IPS-20b (cell line): Measurements from ENCODE around the gene GCN1.
"Not testable (repeated sequence)": the region's sequence is repeated elsewhere in the genome, so short reads cannot be mapped to it uniquely, and the experiment has no call there.

ENCODE experiments used
- H3K27ac ChIP-seq: one replicate; pipeline ENCODE4 v1.5.1; 2013; ENCODE audit warnings: low read length
- H3K27me3 ChIP-seq: 2 replicates; pipeline ENCODE4 v1.6.1; 2013; ENCODE audit warnings: mild to moderate bottlenecking, low read length, inconsistent platforms; ENCODE audit not compliant: insufficient read depth
- H3K36me3 ChIP-seq: 2 replicates; pipeline ENCODE4 v1.6.1; 2013; ENCODE audit warnings: low read depth, mild to moderate bottlenecking, inconsistent platforms, low read length, moderate library complexity; ENCODE audit not compliant: insufficient read depth
- H3K4me1 ChIP-seq: 2 replicates; pipeline ENCODE4 v1.6.1; 2013; ENCODE audit warnings: mild to moderate bottlenecking, control low read depth, inconsistent platforms, low read length, moderate library complexity; ENCODE audit not compliant: insufficient read depth
- H3K4me3 ChIP-seq: 2 replicates; pipeline ENCODE4 v1.5.1; 2013; ENCODE audit warnings: mild to moderate bottlenecking, low read length, inconsistent platforms
- H3K9ac ChIP-seq: 2 replicates; pipeline ENCODE4 v1.6.1; 2013; ENCODE audit warnings: low read depth, mild to moderate bottlenecking, inconsistent platforms, low read length, moderate library complexity
- H3K9me3 ChIP-seq: 2 replicates; pipeline ENCODE4 v1.6.1; 2013; ENCODE audit warnings: mild to moderate bottlenecking, low read depth, low read length, inconsistent platforms; ENCODE audit not compliant: insufficient read depth

Gene GCN1

DNA sequence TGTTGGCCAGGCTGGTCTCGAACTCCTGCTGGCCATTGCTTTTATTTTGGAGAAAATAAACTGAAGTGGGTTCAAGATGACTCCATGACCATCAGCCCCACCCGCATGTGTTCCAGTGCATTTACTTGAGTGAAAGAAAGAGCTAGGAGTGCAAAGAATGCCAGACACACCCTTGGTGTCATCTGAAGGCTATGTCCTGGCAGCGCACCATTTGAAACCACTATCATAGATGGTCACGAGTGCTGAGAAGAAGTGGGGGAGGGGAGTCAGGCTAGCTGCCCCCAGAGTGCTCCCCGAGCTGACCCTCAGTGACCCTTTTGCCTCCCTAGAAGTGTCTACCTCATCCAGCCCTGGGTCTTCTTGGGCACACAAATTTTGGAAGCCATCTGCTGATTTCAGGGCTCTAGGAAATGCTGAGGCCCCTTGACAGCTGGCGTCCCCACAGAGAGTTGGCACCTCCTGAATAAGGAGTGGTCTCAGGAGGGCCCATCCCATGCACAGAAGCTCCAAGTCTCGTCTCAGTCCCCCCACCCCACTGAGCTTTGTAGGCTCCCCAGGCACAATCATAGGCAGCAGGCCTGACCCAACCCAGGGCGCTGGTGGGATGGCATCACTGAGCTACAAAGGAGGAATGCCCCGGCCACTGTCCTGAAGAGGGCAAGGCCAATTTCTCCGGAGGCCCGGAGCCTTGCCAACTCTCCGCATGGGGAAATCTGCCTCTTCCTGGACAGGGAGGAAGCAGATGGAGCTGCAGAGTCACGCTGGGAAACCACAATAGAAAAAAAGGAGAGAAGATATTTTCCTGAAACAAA is 43.1 kb upstream of the GCN1 start:
- no peak overlapping the region for H3K9ac ChIP-seq
- H3K4me1 ChIP-seq = peaks cover 37% of the 10 kb centered on the region
- no peak overlapping the region for H3K27ac ChIP-seq

DNA sequence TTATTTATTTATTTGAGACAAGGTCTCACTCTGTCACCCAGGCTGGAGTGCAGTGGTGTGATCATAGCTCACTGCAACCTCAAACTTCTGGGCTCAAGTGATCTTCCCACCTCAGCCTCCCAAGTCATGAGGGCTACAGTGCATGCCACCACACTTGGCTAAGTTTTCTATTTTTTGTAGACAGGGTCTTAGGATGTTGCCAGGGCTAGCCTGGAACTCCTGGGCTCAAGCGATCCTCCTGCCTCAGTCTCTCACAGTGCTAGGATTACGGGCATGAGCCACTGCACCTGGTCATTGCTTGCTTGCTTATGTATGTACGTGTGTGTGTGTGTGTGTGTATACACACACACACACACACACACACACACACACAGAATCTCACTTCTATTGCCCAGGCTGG is 42.3 kb upstream of the GCN1 start:
- not testable (repeated sequence) for H3K4me3 ChIP-seq, H3K9me3 ChIP-seq, H3K9ac ChIP-seq, H3K27ac ChIP-seq, H3K36me3 ChIP-seq, H3K27me3 ChIP-seq
- H3K4me1 ChIP-seq = peaks cover 44% of the 10 kb centered on the region

More for the DNA sequence above, 43.1 kb upstream of the GCN1 start:
- Histone ChIP-seq H3K4me3 (no peak overlapping the region), H3K27me3 (no peaks in the 10 kb centered on the region), H3K9me3 (no peaks in the 10 kb centered on the region), H3K36me3 (no peaks in the 10 kb centered on the region)

DNA sequence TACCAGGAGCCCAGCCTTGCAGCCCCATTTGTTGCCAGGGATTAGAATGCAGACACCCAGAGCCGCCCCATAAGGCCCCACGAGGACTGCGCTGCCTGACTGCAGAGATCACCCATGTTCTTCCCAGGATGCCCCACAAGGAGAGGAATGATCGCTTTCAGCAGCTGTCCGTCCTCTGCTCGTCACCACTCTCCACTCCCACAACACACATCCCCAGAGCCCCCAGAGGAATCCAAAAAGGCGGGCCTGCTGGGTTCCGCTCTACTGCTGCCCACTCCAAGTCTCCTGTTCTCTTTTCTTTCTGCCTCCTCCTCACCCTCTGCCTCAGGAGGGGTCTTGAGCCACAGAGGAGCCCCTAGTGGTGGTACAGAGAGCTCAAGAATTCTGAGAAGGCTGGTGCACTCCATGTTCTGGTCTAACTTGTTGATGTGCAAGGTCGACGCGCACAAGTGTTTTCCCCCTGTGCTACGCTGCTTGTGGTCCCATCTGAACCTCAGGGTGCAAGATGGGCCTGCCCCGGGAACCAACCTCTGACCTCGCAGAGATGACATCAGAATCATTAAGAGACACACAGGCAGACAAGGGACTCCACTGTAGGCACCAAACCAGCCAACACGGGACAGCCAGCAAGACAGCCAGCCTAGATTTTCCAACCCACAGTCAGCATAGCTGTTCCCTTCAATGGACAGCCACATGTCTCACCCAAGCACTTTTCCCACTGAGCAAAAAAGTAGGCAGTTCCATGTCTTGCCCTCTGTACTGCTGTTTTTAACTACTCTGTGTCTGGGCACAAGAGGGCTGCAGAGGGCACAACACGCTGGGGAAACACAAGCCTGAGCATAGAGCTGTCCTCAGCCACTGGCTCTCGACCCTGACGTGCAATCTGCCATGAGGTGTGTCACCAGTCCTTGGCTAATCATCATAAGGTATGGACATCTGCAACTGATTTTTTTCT is 41.1 kb upstream of the GCN1 start:
- Histone ChIP-seq H3K4me3 (no peak overlapping the region), H3K4me1 (peaks cover 50% of the 10 kb centered on the region), H3K36me3 (no peaks in the 10 kb centered on the region), H3K27ac (no peak overlapping the region), H3K27me3 (no peaks in the 10 kb centered on the region), H3K9ac (peak overlapping the region; percentile 32; the same call in 1 of the 2 replicates), H3K9me3 (no peaks in the 10 kb centered on the region)

DNA sequence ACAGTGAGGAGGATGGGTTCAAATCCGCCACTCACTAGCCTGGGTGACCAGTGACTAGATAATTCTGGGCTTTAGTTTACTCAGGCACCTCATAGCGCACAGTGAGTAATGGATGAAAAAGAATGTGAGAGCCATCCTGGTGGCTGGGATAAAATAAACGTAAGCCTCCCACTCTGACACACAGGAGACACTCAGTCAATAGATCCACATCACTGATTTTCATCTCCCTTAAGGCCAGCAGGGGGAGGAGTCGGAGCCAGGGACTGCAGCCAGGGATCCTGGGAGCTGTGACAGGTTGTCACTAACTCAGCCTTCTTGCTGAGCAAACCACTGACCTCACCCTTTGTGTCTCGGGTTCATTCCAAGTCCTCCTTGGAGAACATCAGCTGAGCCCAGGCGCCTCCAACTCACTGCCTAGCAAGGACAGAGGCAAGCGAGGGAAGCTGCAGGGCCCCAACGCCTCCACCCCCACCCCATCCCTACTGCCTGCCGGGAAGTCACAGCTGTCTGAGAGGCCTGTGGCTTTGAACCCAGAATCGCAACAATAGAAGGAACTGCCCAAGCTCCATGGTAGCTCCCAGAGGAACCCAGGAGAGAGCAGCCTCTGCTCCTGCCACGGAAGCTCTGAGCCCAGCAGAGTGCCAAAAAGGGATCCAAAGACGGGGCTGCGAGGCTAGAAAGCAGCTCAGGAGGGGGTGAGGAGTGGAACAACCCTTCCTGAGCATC is 40.3 kb upstream of the GCN1 start:
- Histone ChIP-seq H3K27ac (no peak overlapping the region), H3K4me1 (peaks cover 56% of the 10 kb centered on the region), H3K27me3 (no peaks in the 10 kb centered on the region), H3K9me3 (no peaks in the 10 kb centered on the region), H3K4me3 (no peak overlapping the region), H3K9ac (peak overlapping the region; percentile 32; the same call in 1 of the 2 replicates), H3K36me3 (no peaks in the 10 kb centered on the region)

- H3K9ac ChIP-seq = peak overlapping the region; percentile 76; the same call in 1 of the 2 replicates
- peaks cover 75% of the 10 kb centered on the region for H3K4me1 ChIP-seq
- H3K36me3 ChIP-seq = peaks cover 4% of the 10 kb centered on the region; the same call in 1 of the 2 replicates
- no peaks in the 10 kb centered on the region for H3K27me3 ChIP-seq
- peak overlapping the region; percentile 32 for H3K27ac ChIP-seq
- peak overlapping the region; percentile 45; the same call in 1 of the 2 replicates for H3K4me3 ChIP-seq
- no peaks in the 10 kb centered on the region for H3K9me3 ChIP-seq
Measured at GRCh38 chr12:120231316-120232011, 36.9 kb upstream of the GCN1 start.

- H3K9ac ChIP-seq = peak overlapping the region; percentile 76; the same call in 1 of the 2 replicates
- H3K36me3 ChIP-seq = peaks cover 7% of the 10 kb centered on the region; the same call in 1 of the 2 replicates
- peak overlapping the region; percentile 32 for H3K27ac ChIP-seq
- H3K4me1 ChIP-seq = peaks cover 72% of the 10 kb centered on the region
- H3K27me3 ChIP-seq = no peaks in the 10 kb centered on the region
- H3K9me3 ChIP-seq = no peaks in the 10 kb centered on the region
- peak overlapping the region; percentile 45 for H3K4me3 ChIP-seq
Measured at GRCh38 chr12:120230974-120231315, 36.4 kb upstream of the GCN1 start.

- H3K9me3 ChIP-seq = no peaks in the 10 kb centered on the region
- peak overlapping the region; percentile 77 for H3K27ac ChIP-seq
- H3K4me3 ChIP-seq = peak overlapping the region; percentile 57
- H3K4me1 ChIP-seq = peaks cover 68% of the 10 kb centered on the region
- no peaks in the 10 kb centered on the region for H3K27me3 ChIP-seq
- peak overlapping the region; percentile 94 for H3K9ac ChIP-seq
- peaks cover 7% of the 10 kb centered on the region; the same call in 1 of the 2 replicates for H3K36me3 ChIP-seq
Measured at GRCh38 chr12:120230326-120230973, 35.9 kb upstream of the GCN1 start.

DNA sequence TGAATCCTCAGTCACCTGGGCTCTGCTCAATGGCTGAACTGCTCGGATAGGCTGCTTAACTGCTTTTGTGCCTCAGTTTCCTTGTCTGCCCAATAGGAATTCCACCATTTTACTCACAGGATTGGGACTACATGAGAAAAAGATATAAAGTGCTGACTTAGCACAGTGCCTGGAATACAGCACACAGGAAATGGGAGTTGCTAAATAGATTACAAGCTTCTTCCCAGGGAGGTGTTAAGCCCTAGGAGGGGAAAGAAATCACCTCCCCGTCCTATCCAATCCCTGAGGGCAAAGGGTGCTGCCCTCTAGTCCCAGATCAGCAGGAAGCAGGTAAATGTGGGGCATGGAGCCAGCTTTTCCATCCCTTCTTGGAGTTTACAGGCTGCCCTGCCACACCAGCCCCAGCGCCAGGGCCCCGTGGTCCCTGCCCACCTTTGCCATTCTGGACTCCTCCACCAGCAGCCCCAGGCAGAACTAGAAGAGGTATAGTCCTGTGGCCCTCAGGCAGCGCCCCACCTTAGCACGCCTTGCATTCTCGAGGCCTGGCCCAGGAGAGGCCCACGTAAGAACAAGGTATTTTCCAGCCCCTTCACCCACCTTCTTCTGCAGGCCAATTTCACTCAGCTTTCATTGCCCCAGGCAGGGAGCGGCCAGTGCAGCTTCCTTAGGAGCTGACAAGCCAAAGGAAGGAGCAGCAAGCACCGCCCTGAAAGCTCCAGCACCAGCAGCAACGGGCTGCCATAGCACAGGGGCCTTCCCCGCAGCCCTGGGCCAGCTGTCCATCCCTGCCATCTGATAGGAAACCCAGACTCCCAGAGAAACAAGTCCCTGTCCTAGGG is 35.2 kb upstream of the GCN1 start:
- Histone ChIP-seq H3K9ac (peak overlapping the region; percentile 94), H3K9me3 (no peaks in the 10 kb centered on the region), H3K4me1 (peaks cover 65% of the 10 kb centered on the region), H3K4me3 (peak overlapping the region; percentile 64), H3K36me3 (peaks cover 7% of the 10 kb centered on the region; the same call in 1 of the 2 replicates), H3K27ac (peak overlapping the region; percentile 77), H3K27me3 (no peaks in the 10 kb centered on the region)

- Histone ChIP-seq H3K27ac (peak overlapping the region; percentile 16), H3K4me1 (peaks cover 59% of the 10 kb centered on the region), H3K9ac (peak overlapping the region; percentile 94), H3K4me3 (peak overlapping the region; percentile 64; the same call in 1 of the 2 replicates), H3K9me3 (no peaks in the 10 kb centered on the region), H3K36me3 (peaks cover 7% of the 10 kb centered on the region; the same call in 1 of the 2 replicates), H3K27me3 (no peaks in the 10 kb centered on the region)
Measured at GRCh38 chr12:120229071-120229486, 34.6 kb upstream of the GCN1 start.
